HepG2 (cell line): Measurements from ENCODE around the gene ITGA2. TPM values are rescaled to one million over a fixed set of nuclear protein-coding genes. Genes with fewer than 3 reads are reported as not detected.

Experiments
- ATF4 ChIP-seq, 2 experiments: fragments of 450-650 bp in 1 of 2; sonication (generic) in 1 of 2; formaldehyde crosslinking; IDR thresholded peaks; 2 replicates each; pipeline versions ENCODE4 v1.5.0 to v1.8.0; 2020 to 2022; ENCODE audit warnings: mild to moderate bottlenecking in 1 of 2, missing genetic modification reagents in 1 of 2
- CHD4 ChIP-seq: fragments of 200-600 bp; sonication (generic); IDR thresholded peaks from 2 replicates; pipeline ENCODE4 v1.7.0; 2017; ENCODE audit warnings: mild to moderate bottlenecking, low read length, borderline replicate concordance
- HBP1 ChIP-seq: IDR thresholded peaks from 2 replicates; pipeline ENCODE4 v1.6.1; 2016; ENCODE audit warnings: low read depth, control low read depth
- PHF21A ChIP-seq: sonication (generic); formaldehyde crosslinking; IDR thresholded peaks from 2 replicates; pipeline ENCODE4 v1.5.0; 2020; ENCODE audit warnings: mild to moderate bottlenecking, missing genetic modification reagents
- PHF5A ChIP-seq: IDR thresholded peaks from one replicate; pipeline ENCODE4 v1.6.1; 2018; ENCODE audit warnings: low read depth, missing genetic modification reagents; ENCODE audit not compliant: unreplicated experiment
- POGZ ChIP-seq: sonication (generic); formaldehyde crosslinking; IDR thresholded peaks from 2 replicates; pipeline ENCODE4 v1.4.0; 2020; ENCODE audit warnings: mild to moderate bottlenecking, missing genetic modification reagents
- PTBP1 ChIP-seq: fragments of 200-400 bp; formaldehyde crosslinking; IDR thresholded peaks from 2 replicates; pipeline ENCODE4 v1.6.1; 2018; ENCODE audit warnings: low read length, low read depth; ENCODE audit not compliant: poor library complexity, severe bottlenecking
- RAD21 ChIP-seq: fragments of 450-650 bp; formaldehyde crosslinking; IDR thresholded peaks from 2 replicates; pipeline ENCODE4 v1.5.0; 2020; ENCODE audit warnings: mild to moderate bottlenecking
- REPIN1 ChIP-seq: sonication (generic); formaldehyde crosslinking; IDR thresholded peaks from 2 replicates; pipeline ENCODE4 v1.8.0; 2022; ENCODE audit warnings: missing genetic modification reagents, low read depth, mild to moderate bottlenecking, borderline replicate concordance
- SYNCRIP ChIP-seq: fragments of 200-400 bp; formaldehyde crosslinking; IDR thresholded peaks from 2 replicates; pipeline ENCODE4 v1.6.1; 2018; ENCODE audit warnings: mild to moderate bottlenecking, low read depth, low read length; ENCODE audit not compliant: insufficient read depth
- TCF7L2 ChIP-seq: IDR thresholded peaks from 2 replicates; pipeline ENCODE4 v1.6.1; 2011; ENCODE audit warnings: mild to moderate bottlenecking, low read depth, low read length, moderate library complexity
- ZBTB26 ChIP-seq: IDR thresholded peaks from 2 replicates; pipeline ENCODE4 v1.6.1; 2016; ENCODE audit warnings: missing compliant biosample characterization, missing genetic modification reagents, borderline replicate concordance
- ZBTB33 ChIP-seq: sonication (generic); formaldehyde crosslinking; IDR thresholded peaks from 2 replicates; pipeline ENCODE4 v1.4.0; 2020; ENCODE audit warnings: missing genetic modification reagents
- ZBTB34 ChIP-seq: sonication (generic); formaldehyde crosslinking; IDR thresholded peaks from 2 replicates; pipeline ENCODE4 v1.8.0; 2022; ENCODE audit warnings: mild to moderate bottlenecking, missing genetic modification reagents
- ZKSCAN5 ChIP-seq: sonication (generic); formaldehyde crosslinking; IDR thresholded peaks from 2 replicates; pipeline ENCODE4 v1.5.1; 2020; ENCODE audit warnings: mild to moderate bottlenecking, missing genetic modification reagents
- ZNF362 ChIP-seq: sonication (generic); formaldehyde crosslinking; IDR thresholded peaks from 2 replicates; pipeline ENCODE4 v1.4.0; 2020; ENCODE audit warnings: missing genetic modification reagents, mild to moderate bottlenecking, borderline replicate concordance
- ZNF550 ChIP-seq: sonication (generic); formaldehyde crosslinking; IDR thresholded peaks from 2 replicates; pipeline ENCODE4 v1.4.0; 2020; ENCODE audit warnings: mild to moderate bottlenecking, missing genetic modification reagents, borderline replicate concordance
- ZNF790 ChIP-seq: sonication (generic); formaldehyde crosslinking; IDR thresholded peaks from 2 replicates; pipeline ENCODE4 v1.8.0; 2022; ENCODE audit warnings: missing genetic modification reagents, mild to moderate bottlenecking, borderline replicate concordance
- ZSCAN21 ChIP-seq: sonication (generic); formaldehyde crosslinking; IDR thresholded peaks from 2 replicates; pipeline ENCODE4 v1.8.0; 2022; ENCODE audit warnings: mild to moderate bottlenecking, missing genetic modification reagents, moderate library complexity, borderline replicate concordance
- polyA plus RNA-seq, 8 experiments: library from polyadenylated mRNA; depleted of rRNA in 3 of 8; stranded (reverse) in 7 of 8; unstranded in 1 of 8; fragments of >200 nt; fragmentation: Illumina TruSeq in 4 of 8; extraction: Trizol in 4 of 8; gene quantifications; 2 replicates each; pipeline versions ENCODE4 v1.2.1 to v1.2.3, GENCODE V29; 2011 to 2016; ENCODE audit warnings: low read depth in 4 of 8, missing spikeins in 1 of 8, mixed read lengths in 1 of 8; ENCODE audit not compliant: insufficient read depth in 1 of 8
- total RNA-seq, 5 experiments: library from RNA; depleted of rRNA; stranded (reverse); fragments of >200 nt; fragmentation: Illumina TruSeq; extraction: Trizol; gene quantifications; 2 replicates each; pipeline ENCODE4 v1.2.3, GENCODE V29; 2016; ENCODE audit warnings: low read depth in 1 of 5

ITGA2 gene
- total and polyA plus RNA-seq, 2 of the 13 experiments (the other 11 are each of a cell fraction or from before 2014, with no cell fraction given) = 15.8 to 58.3 TPM

- no peak for TF ChIP-seq ZBTB33 (CRISPR knock-in tag)
- no peak for TF ChIP-seq RAD21 (CRISPR knock-in tag)
- no peak for TF ChIP-seq ZSCAN21 (CRISPR knock-in tag)
- no peak for TF ChIP-seq ZNF362 (CRISPR knock-in tag)
- TF ChIP-seq ZBTB34 (CRISPR knock-in tag) = no peak
- peak; percentile 33; the same call in 1 of the 2 replicates for TF ChIP-seq PHF21A (CRISPR knock-in tag)
- no peak for TF ChIP-seq CHD4
- TF ChIP-seq REPIN1 (CRISPR knock-in tag) = 0 out of 2 replicates have a peak, but pooled peaks have one; percentile 27
- no peak for TF ChIP-seq ZBTB26 (CRISPR knock-in tag)
- no peak for TF ChIP-seq SYNCRIP
- TF ChIP-seq ZNF790 = no peak
- no peak for TF ChIP-seq PTBP1
- TF ChIP-seq PHF5A (CRISPR knock-in tag) = no peak
- no peak for TF ChIP-seq ZNF550 (CRISPR knock-in tag)
- peak; percentile 78; the same call in 1 of the 2 replicates for TF ChIP-seq TCF7L2
- no peak for TF ChIP-seq ZKSCAN5
- no peak for TF ChIP-seq HBP1 (CRISPR knock-in tag)
- no peak; the same call in 1 of the 2 replicates for TF ChIP-seq POGZ
- peak in 1 of 2 experiments; percentile 39; a peak in 1 of 4 replicates for TF ChIP-seq ATF4 (CRISPR knock-in tag; IDR thresholded peaks at IDR 0.05)
These were observed 32.0 kb upstream of the ITGA2 start (continued) for GRCh38 chr5:52956915-52957747.
